HG02938 (cell line): Measurements from ENCODE around the gene FOXO4.

ENCODE experiments used
- ATAC-seq: cut with Tn5 transposase; IDR thresholded peaks from one replicate; pipeline ENCODE4 v1.9.1; 2021; ENCODE audit warnings: mild to moderate bottlenecking, moderate library complexity; ENCODE audit not compliant: unreplicated experiment

The FOXO4 gene

GRCh38 chrX:71131510-71131909 is 35.9 kb downstream of the FOXO4 start:
- ATAC-seq: no peak

DNA sequence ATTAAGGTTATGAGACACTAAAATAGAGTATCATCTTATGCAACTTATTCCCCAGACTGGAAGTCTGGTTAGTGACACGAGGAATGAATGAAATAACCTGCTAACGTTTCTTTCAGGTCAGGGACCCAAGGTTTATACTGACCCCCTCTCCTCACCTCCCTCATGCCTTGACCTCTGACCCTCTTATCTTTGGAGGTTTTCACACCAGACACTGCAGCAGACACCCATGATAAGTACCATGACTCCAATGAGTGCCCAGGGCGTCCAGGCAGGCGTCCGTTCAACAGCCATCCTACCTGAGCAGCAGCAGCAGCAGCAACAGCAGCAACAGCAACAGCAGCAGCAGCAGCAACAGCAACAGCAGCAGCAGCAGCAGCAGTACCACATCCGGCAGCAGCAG is 44.8 kb downstream of the FOXO4 start:
- ATAC-seq: no peak

DNA sequence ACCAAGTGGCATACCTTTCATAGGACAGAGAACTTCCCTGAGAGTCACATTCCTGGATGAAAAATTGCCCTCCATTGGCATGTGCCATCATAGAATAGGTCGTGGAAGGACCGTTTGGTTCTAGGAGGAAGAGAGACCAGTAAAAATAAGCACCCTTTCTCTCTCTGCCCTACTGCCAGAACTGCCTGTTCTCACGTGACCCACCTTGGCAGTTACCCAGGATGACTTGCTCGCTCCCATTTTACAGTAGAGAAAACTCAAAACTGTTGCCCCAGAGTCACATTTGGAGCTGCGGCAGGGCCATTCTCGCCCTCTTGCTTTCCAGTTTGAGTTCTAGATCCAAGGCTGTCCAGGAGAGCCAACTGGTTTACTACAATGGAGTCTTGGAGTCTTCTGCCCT is 47.9 kb downstream of the FOXO4 start:
- no peak for ATAC-seq

DNA sequence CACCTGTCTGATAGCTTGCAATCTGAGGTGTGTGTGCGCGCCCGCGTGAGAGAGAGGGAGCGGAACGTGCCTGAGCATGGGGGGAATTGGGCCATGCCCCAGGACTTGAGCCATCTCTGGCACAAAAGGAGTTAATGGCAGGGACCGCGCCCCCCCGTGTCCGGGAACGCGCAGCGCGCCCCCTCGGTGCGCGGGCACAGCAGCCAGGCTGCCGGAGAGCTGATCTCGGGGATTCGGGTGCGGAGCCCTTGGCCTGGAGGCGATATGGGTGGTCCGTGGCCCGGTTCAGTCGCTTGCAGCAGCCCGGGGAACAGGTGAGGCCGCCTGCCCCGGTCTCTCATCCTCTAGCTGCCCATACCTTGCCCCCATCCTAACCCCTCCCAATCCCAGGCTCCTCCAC is 49.0 kb downstream of the FOXO4 start, which contains the start of gene NLGN3:
NLGN3 (plus strand) TSS at position 191 of the 400 bp plus-strand sequence. CDS start 2,909 bp downstream, outside the sequence.
- no peak for ATAC-seq

DNA sequence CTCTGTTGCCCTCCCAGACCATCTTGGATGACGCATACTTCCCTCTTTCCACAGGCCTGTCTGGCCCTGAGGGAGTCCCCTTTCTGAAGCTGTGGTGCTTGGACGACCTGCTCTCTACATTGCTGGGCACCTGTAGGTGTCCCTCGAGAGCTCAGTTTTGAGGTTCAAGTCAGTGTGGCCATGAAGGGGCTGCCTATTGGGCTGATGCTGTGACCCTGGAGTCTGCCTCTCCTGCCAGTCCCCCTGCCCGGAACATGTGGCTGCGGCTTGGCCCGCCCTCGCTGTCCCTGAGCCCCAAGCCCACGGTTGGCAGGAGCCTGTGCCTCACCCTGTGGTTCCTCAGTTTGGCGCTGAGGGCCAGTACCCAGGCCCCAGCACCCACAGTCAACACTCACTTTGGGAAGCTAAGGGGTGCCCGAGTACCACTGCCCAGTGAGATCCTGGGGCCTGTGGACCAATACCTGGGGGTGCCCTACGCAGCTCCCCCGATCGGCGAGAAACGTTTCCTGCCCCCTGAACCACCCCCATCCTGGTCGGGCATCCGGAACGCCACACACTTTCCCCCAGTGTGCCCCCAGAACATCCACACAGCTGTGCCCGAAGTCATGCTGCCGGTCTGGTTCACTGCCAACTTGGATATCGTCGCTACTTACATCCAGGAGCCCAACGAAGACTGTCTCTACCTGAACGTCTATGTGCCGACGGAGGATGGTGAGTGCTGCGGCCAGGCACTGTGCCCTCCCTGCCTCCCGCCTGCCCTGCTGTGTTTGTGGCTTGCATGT is 52.0 kb downstream of the FOXO4 start:
- no peak for ATAC-seq

GRCh38 chrX:71148278-71148663 is 52.6 kb downstream of the FOXO4 start:
- no peak for ATAC-seq

GRCh38 chrX:71151366-71151765 is 55.7 kb downstream of the FOXO4 start:
- ATAC-seq: no peak
